ENCODE measurements around the gene EEF1B2.
"Not testable (repeated sequence)": the region's sequence is repeated elsewhere in the genome, so short reads cannot be mapped to it uniquely, and the experiment has no call there.

Gene EEF1B2

DNA sequence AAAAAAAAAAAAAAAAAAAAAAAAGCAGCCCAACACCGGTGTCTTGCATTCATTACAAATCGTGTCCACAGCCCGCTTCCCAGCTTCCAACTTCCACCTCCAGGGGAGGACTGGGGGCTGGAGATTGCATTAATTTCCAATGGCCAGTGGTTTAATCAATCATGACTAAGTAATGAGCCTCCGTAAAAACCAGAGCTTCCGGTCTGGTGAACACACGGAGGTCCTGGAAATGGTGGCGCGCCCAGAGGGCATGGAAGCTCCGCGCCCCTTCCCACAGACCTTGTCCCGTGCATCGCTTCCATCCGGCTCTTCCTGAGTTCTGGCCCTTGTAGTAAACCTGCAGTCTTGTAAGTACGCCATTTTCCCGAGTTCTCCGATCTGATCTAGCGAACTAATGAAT lies 43.6 kb downstream of the EEF1B2 start:
- no peak for DNase-seq (ENCODE audit: low read depth)
- no peak for TF ChIP-seq MYC (IDR thresholded peaks at IDR 0.05; ENCODE audit: low read depth, low read length)
- no peak for TF ChIP-seq POLR2A (IDR thresholded peaks at IDR 0.05; ENCODE audit: extremely low read depth, insufficient read length)
- H3K4me3 ChIP-seq (ENCODE audit: low read depth, low read length), result no peak overlapping the region

DNA sequence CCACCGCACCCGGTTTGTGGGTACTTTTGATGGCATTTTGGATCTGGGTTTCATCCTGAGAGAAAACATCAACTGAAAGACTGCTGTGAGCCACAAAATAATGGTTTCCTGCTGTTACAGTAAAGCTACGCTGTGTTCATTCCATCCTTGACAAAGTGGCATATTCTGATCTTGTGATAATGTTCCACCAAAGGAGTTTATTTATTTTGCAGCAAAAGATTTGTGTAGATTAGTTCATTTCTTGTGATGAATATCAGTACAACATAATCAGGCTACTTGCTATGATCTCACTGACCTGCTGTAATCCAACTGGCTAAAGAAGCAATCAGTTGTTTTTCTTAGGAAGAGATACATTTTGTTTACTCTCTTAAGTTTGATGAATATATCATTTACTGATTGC lies 45.0 kb downstream of the EEF1B2 start:
- TF ChIP-seq, protein P1, sequence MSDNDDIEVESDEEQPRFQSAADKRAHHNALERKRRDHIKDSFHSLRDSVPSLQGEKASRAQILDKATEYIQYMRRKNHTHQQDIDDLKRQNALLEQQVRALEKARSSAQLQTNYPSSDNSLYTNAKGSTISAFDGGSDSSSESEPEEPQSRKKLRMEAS (IDR thresholded peaks at IDR 0.05; ENCODE audit: low read depth, low read length), result no peak
- TF ChIP-seq POLR2A (IDR thresholded peaks at IDR 0.05; ENCODE audit: extremely low read depth, insufficient read length) (no peak), MYC (IDR thresholded peaks at IDR 0.05; ENCODE audit: low read depth, low read length) (no peak)
- TF ChIP-seq, protein P2, sequence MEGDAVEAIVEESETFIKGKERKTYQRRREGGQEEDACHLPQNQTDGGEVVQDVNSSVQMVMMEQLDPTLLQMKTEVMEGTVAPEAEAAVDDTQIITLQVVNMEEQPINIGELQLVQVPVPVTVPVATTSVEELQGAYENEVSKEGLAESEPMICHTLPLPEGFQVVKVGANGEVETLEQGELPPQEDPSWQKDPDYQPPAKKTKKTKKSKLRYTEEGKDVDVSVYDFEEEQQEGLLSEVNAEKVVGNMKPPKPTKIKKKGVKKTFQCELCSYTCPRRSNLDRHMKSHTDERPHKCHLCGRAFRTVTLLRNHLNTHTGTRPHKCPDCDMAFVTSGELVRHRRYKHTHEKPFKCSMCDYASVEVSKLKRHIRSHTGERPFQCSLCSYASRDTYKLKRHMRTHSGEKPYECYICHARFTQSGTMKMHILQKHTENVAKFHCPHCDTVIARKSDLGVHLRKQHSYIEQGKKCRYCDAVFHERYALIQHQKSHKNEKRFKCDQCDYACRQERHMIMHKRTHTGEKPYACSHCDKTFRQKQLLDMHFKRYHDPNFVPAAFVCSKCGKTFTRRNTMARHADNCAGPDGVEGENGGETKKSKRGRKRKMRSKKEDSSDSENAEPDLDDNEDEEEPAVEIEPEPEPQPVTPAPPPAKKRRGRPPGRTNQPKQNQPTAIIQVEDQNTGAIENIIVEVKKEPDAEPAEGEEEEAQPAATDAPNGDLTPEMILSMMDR (IDR thresholded peaks at IDR 0.05; ENCODE audit: low read depth, low read length), result no peak
- H3K4me3 ChIP-seq (ENCODE audit: low read depth, low read length), result no peak overlapping the region
- no peak for DNase-seq (ENCODE audit: low read depth)

DNA sequence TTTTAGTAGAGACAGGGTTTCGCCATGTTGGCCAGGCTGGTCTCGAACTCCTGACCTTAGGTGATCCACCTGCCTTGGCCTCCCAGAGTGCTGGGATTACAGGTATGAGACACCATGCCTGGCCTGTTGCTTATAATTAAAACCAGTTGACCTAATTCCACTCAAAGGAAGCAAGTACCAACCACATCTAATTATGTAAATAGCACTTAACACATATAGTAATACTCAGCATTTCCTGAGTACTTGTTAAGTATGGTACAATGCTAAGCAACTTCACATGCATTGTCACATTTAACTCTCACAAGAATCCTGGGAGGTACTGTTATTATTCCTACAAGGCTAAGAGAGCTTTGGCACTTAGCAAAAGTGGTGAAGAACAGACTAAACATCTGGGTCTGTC lies 47.6 kb downstream of the EEF1B2 start:
- DNase-seq (ENCODE audit: low read depth); H3K4me3 ChIP-seq (ENCODE audit: low read depth, low read length): not testable (repeated sequence)

DNA sequence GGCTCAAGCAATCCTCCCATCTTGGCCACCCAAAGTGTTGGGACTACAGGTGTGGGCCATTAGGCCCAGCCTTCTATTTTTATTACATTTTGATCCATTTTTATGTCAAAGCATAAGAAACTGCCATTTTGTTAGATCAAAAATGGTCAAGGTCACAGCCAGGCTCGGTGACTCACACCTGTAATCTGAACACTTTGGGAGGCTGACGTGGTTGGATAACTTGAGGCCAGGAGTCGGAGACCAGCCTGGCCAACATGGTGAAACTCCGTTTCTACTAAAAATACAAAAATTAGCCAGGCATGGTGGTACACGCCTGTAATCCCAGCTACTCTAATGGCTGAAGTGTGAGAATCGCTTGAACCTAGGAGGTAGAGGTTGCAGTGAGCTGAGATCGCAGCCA lies 49.2 kb downstream of the EEF1B2 start:
- DNase-seq (ENCODE audit: low read depth), result no peak
- TF ChIP-seq, protein P1 (IDR thresholded peaks at IDR 0.05; ENCODE audit: low read depth, low read length), result no peak
- TF ChIP-seq POLR2A (IDR thresholded peaks at IDR 0.05; ENCODE audit: extremely low read depth, insufficient read length), result no peak
- TF ChIP-seq, protein P2 (IDR thresholded peaks at IDR 0.05; ENCODE audit: low read depth, low read length), result no peak
- TF ChIP-seq MYC (IDR thresholded peaks at IDR 0.05; ENCODE audit: low read depth, low read length), result no peak
- H3K4me3 ChIP-seq (ENCODE audit: low read depth, low read length), result no peak overlapping the region

DNA sequence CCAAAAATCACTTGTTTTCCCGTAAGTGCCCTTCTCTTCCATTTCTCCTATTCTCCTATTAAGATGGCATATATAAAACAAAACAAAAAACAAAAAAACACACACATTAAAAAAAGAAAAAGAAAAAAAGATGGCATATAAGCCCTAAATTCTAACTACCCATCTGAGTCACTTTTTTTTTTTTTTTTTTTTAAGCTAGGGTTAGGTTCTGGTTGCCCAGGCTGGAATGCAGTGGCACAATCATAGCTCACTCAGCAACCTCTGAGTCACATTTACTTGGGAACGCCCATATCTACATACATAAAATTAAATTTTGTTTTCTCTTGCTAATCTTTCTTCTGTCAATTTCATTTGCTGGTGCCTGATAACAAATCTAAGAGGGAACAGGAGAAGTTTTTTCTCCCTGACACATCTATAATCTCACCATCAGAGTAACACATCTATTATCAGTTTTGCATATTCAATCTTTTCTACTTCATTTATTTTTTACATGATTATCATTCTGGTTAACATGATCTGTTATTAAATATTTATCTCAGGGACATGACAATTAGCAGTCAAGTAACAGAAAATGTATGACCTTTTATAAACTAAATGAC lies 52.1 kb downstream of the EEF1B2 start:
- TF ChIP-seq, protein P1 (IDR thresholded peaks at IDR 0.05; ENCODE audit: low read depth, low read length), result no peak
- TF ChIP-seq, protein P2 (IDR thresholded peaks at IDR 0.05; ENCODE audit: low read depth, low read length), result no peak
- TF ChIP-seq MYC (IDR thresholded peaks at IDR 0.05; ENCODE audit: low read depth, low read length) (no peak), POLR2A (IDR thresholded peaks at IDR 0.05; ENCODE audit: extremely low read depth, insufficient read length) (no peak)
- no peak overlapping the region for H3K4me3 ChIP-seq (ENCODE audit: low read depth, low read length)
- DNase-seq (ENCODE audit: low read depth), result no peak
